ENCODE measurements around the gene DCC.

DCC gene

GRCh38 chr18:52907543-52908308 is 567.7 kb downstream of the DCC start:
- TF ChIP-seq GATA1 (IDR thresholded peaks at IDR 0.05; ENCODE audit: low read depth, low read length): no peak
- TF ChIP-seq POLR2A (IDR thresholded peaks at IDR 0.05; ENCODE audit: low read length): no peak
- no peak for DNase-seq

DNA sequence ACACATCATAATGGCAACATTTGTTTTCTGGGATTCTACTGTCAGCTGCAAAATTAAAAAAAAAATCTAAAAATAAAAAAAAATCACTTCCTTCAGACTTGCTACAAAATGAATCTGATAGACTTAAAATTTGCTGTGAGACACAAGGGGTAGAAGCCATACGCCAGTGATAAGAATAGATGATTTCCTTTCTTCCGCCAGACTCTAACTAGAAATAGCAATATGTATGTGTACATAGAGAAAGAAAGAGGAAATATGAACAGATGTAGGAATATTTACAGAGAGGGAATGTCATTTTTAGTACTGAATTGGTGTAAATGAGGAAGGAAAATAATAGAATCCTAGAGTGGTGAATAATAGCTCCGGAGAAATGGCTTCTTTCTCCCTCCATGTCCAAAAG is 574.2 kb downstream of the DCC start:
- no peak for TF ChIP-seq POLR2A (IDR thresholded peaks at IDR 0.05; ENCODE audit: low read length)
- TF ChIP-seq GATA1 (IDR thresholded peaks at IDR 0.05; ENCODE audit: low read depth, low read length): no peak
- DNase-seq: no peak

GRCh38 chr18:52920665-52921064 is 580.7 kb downstream of the DCC start:
- DNase-seq: no peak
- TF ChIP-seq GATA1 (IDR thresholded peaks at IDR 0.05; ENCODE audit: low read depth, low read length) (no peak), POLR2A (IDR thresholded peaks at IDR 0.05; ENCODE audit: low read length) (no peak)

GRCh38 chr18:52933356-52933755 is 593.4 kb downstream of the DCC start:
- TF ChIP-seq POLR2A (IDR thresholded peaks at IDR 0.05; ENCODE audit: low read length) (no peak), GATA1 (IDR thresholded peaks at IDR 0.05; ENCODE audit: low read depth, low read length) (no peak)
- no peak for DNase-seq

GRCh38 chr18:52936931-52937330 is 596.9 kb downstream of the DCC start:
- DNase-seq: no peak

DNA sequence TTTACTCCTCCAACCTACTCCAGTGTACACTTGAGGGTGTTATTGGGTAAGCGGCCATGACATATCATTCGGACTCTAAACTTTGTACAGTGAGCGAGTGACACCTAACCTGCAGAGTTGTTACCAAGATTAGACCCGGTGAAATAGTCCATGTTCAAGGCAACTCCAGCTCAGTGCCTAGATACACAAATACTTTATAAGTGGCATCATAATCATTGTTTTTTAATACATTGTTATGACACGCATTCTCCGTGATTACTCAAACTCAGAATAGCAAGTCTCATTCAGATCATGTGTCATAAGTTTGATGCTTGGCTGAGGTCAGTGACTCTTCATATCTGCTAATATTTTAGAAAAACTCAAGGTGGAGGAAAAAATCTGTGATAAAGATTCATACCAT is 597.8 kb downstream of the DCC start:
- TF ChIP-seq GATA1 (IDR thresholded peaks at IDR 0.05; ENCODE audit: low read depth, low read length): no peak
- DNase-seq: no peak

More at GRCh38 chr18:52936931-52937330, 596.9 kb downstream of the DCC start:
- TF ChIP-seq POLR2A (IDR thresholded peaks at IDR 0.05; ENCODE audit: low read length): no peak
- TF ChIP-seq GATA1 (IDR thresholded peaks at IDR 0.05; ENCODE audit: low read depth, low read length): no peak

DNA sequence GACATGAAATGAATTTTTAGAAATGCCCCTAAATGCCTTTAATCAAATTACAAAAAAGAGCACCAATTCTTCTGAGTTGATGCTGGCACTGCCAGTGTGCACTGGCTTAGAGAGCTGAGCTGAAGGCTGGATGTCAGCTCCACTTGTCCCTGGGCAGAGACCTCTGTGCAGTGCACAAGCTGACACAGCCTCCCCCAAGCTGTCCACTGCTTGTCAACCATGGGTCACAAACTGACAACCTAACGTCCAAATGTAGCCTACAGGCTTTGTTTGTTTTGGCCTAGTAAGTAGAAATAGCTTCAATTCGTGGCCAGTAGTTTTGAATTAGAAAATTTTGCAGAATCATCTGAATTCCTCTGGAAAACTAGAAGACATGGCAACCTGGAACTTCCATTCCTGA is 605.6 kb downstream of the DCC start:
- DNase-seq: no peak
- TF ChIP-seq GATA1 (IDR thresholded peaks at IDR 0.05; ENCODE audit: low read depth, low read length) (no peak), POLR2A (IDR thresholded peaks at IDR 0.05; ENCODE audit: low read length) (no peak)

DNA sequence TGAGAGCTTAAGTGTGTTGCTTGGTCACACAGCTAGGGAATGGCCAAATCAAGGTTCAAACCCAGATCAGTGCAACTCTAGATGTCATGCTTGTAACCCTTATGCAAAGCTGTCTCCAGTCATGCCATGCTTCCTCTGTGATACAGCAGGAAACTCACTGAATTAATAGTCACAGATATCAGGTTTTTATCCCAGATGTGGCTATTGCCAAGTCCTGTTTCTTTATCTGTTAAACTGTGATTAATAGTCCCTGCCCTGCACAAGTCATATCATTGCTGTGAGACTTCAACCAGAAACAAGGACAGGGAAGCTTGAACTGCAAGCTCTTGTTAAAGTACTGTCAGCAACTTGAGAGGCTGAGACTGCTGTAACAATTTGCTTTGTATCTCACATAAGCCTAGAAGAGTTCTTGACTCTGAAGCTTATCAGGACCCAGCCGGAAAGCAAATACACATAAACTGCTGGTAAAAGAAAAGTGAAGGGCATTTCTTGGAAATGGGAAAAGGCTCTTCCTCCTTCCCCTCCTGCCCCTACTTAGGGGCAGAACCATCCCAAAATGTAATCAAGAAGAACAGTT is 609.0 kb downstream of the DCC start:
- no peak for TF ChIP-seq POLR2A (IDR thresholded peaks at IDR 0.05; ENCODE audit: low read length)

DNA sequence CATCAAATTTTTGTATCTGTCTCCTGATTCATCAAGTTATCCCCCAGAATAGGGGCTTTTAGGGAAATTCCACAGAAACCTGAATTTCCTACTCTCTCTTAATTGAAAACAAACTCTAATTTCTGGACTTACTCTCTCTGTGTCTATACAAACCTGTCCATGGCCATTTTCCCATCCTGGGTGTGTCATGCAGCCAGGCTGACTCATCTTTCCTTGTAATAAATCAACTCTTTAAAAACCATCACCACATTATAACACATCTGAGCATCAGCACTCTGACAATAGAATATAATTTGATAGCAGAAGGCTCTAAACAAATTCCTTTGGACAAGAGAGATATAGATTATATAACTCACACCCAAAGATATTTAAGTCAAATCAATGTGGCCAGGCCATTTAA is 610.2 kb downstream of the DCC start:
- TF ChIP-seq POLR2A (IDR thresholded peaks at IDR 0.05; ENCODE audit: low read length) (no peak), GATA1 (IDR thresholded peaks at IDR 0.05; ENCODE audit: low read depth, low read length) (no peak)
- no peak for DNase-seq

More for the DNA sequence above, 609.0 kb downstream of the DCC start:
- DNase-seq: no peak

- no peak for DNase-seq
- TF ChIP-seq GATA1 (IDR thresholded peaks at IDR 0.05; ENCODE audit: low read depth, low read length) (no peak), POLR2A (IDR thresholded peaks at IDR 0.05; ENCODE audit: low read length) (no peak)
These were observed 613.4 kb downstream of the DCC start for GRCh38 chr18:52953387-52953786.

DNA sequence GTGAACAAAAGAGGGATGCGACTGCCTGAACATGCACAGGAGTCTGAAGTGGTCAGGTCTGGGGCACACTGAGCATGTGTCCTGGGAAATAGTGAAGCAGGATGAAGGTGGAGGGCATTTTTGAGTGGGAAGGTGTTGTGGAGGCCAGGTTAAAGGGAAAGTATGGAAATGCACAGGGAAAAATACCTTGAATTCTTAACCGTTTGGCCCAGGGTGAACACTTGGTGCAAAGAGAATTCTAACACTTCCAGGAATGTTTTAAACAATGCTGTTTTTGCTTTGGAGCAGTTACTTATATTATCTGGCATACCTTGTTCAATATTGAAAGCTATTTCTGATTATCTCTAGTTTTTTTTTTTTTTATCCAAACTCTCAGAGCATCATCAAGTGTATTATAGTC is 623.5 kb downstream of the DCC start:
- DNase-seq: no peak
- TF ChIP-seq GATA1 (IDR thresholded peaks at IDR 0.05; ENCODE audit: low read depth, low read length) (no peak), POLR2A (IDR thresholded peaks at IDR 0.05; ENCODE audit: low read length) (no peak)

DNA sequence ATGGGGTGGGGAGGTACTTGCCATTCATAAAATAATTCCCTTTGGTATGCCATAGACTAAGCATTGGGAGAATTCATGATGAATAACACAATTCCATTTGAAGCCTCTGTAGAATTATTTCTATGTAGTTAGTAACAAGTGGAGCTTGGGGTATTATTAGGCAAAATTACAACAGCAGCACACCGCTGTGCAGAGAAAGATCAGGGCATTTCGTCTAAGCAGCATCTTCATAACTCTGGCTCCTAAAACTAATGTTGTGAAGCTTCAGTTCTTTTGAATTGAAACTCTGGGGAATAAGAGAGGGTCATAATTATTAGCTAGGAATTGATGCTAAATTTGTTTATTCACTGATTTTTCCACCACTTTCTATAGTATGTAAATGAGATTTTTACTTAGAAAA is 630.7 kb downstream of the DCC start:
- TF ChIP-seq POLR2A (IDR thresholded peaks at IDR 0.05; ENCODE audit: low read length) (no peak), GATA1 (IDR thresholded peaks at IDR 0.05; ENCODE audit: low read depth, low read length) (no peak)
- no peak for DNase-seq

- DNase-seq: no peak
- no peak for TF ChIP-seq GATA1 (IDR thresholded peaks at IDR 0.05; ENCODE audit: low read depth, low read length)
These were observed 631.1 kb downstream of the DCC start for GRCh38 chr18:52971097-52971496.

DNA sequence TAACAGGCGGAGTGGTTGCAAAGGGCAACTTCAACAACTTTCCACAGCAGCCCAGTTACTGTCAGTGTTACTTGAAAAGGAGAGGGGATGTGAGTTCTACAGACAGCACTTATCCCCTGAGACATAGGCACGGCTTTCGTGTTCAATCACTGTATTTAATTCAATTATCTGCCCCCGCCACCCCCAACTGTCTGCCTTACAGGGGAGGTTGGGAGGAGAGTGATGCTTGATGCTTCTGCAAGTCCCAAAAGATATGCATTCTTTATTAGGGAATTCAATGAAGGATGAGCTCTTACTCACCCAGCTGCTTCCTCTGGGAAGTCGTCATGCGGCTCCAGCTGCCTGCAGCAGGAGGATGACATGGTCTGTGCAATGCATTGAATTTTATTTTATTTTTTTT is 639.9 kb downstream of the DCC start:
- DNase-seq: no peak
- no peak for TF ChIP-seq GATA1 (IDR thresholded peaks at IDR 0.05; ENCODE audit: low read depth, low read length)
- no peak for TF ChIP-seq POLR2A (IDR thresholded peaks at IDR 0.05; ENCODE audit: low read length)

DNA sequence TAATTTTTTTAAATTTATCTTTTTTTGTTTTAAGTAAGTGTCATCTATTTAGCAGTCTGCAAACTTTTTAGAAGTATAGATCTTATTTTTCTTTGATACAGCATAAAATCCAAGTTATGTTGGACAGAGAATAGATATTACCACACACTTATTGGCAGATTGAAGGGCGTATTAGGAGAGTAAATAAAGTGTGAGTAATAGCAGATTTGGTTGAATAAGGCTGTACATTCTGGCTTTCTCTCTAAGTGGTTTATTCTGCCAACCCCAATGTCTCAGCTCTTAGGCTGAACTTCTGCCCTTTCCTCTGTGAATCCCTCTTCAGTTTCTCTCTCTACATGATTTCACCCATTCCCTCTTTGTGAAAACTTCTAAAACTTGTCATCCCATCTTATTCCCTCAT is 651.2 kb downstream of the DCC start:
- DNase-seq: no peak
- TF ChIP-seq GATA1 (IDR thresholded peaks at IDR 0.05; ENCODE audit: low read depth, low read length): no peak
- TF ChIP-seq POLR2A (IDR thresholded peaks at IDR 0.05; ENCODE audit: low read length): no peak
